Brain pericyte (primary cell): Measurements from ENCODE around the gene AMPD3.

Experiments
- DNase-seq: peaks from one replicate; pipeline ENCODE4 v3.0.0-alpha.2; 2012; ENCODE audit warnings: low read depth, low spot score

The AMPD3 gene

DNA sequence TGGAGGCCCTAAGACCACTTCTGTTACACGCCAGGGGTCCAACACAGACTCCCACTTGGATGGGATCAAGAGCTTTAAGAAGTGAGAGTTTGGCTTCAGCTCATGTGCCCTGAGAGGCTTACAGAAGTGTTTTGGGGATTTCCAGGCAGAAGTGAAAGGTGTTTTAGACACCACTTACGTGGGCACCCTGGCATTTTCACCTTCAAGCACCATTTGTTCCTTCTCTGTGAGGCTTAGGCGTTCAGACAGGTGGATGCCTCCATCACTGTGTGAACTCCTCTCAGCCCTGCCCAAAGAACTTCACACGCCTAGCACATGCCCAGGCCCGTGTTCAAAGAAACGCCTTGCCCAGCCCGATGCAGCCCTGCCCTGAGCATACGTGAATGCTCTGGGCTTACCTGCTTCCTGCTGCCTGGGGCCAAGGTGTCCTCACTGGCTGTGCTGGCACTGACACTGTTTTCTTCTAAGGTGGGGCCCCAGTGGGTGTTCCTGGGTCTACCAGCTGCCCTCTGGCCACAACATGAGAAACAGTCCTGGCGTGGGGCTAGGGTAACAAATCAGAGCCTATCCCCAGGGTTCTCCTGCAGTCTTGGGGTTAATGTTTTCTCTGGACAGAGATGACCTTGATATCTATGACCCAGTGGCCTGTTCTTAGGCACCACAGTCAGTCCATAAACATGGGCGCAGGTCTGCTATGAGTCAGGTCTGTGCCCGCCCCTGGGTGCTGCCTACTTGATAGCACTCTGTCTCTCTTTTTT is 34.0 kb downstream of the AMPD3 start:
- DNase-seq, result no peak

DNA sequence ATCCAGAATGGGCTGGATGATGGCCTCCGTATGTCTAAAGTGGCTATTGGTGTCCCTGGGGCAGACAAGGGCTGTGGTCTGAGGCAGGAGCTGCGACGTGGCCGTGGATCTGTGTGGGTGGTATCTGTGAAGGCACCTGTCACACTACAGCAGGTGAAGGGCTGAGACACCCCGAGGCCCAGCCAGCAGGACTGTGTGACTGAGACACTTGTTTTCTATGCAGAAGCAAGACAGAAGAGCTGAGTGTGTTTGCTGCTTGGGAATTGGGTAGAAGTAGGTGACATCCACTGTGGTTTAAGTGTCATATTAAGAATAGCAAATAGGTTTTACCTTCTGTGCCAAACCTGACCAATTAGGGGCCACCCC is 35.0 kb downstream of the AMPD3 start:
- DNase-seq, result no peak

DNA sequence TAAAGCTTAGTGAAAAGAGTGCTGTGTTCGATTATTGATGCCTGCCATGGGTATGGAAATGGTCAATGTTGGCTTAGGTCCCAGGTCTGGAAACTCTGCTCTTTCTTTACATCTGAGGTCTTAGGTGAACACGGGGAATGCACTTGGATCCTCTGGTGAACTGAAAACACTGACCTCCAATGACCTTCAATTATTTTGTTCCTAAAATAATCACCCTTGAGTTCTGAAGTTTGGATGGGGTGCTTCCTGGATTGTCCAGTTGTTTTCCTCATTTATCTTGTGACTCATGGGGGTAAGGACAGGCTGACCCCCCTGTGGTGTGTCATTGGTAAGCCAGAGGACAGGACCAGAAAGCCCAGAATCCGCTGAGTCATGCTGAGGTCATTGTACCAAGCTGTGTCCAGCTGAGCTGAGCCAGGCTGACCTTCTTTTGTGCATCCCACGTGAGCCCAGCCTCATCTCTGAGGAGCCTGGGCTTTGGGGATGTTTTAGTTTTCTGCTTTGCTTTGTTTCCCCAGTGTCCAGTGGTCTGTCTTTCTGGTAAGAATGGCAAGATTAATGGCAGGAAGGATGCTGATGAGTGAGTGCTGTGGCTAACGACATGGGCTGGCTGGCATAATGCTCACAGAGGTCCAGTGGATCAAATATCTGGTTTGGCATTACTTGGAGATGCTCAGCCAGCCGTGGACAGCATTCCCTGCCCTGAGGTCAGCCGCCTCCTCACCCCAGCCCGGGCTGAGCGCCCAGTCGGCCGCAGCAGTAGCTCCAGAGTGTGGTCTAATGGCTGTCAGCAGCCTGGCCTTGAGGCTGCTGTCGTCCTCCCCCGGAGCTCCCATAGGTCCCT is 35.6 kb downstream of the AMPD3 start:
- peak; percentile 67 for DNase-seq

DNA sequence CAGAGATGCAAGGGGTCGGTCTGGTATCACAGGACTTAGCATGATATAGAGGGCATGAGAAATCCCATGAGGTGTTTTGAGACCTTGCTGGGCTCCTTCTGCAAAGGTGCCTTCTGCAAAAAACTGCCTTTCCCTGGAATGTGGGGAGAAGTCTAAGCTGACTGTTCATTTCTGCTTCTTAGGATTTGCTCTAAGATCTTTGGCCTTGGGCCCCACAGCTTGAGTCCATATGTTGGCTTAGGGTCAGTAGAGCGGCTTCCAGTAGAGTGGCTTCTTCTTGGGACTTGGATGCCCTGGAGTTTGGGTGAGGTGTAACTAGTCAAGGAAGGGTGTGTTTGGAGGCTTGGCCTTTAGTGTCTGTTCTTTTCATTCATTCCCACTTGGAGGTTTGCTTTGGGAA is 37.0 kb downstream of the AMPD3 start:
- no peak for DNase-seq

DNA sequence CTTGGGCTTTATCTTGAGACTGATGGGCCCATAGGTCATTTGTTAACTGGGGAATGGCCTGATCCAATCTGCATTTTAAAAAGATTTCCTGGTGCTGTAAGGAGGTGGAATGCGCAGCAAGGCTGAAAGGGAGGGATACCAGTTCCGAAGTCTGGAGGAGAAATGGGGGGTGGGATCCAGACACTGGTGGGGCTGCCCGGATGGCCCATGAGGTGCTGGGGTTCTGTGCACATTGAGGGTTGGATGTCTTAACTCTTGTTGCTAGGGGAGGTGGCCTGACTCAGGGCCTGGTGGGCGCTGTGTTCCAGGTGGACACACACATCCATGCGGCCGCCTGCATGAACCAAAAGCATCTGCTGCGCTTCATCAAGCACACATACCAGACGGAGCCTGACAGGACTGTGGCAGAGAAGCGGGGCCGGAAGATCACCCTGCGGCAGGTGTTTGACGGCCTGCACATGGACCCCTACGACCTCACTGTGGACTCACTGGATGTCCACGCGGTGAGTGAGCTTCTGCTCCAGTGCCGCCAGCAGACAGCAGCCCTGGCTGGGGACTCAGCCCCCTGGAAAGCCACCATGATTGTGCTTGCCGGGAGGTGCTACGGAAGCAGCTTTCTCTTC is 38.1 kb downstream of the AMPD3 start:
- DNase-seq, result no peak

DNA sequence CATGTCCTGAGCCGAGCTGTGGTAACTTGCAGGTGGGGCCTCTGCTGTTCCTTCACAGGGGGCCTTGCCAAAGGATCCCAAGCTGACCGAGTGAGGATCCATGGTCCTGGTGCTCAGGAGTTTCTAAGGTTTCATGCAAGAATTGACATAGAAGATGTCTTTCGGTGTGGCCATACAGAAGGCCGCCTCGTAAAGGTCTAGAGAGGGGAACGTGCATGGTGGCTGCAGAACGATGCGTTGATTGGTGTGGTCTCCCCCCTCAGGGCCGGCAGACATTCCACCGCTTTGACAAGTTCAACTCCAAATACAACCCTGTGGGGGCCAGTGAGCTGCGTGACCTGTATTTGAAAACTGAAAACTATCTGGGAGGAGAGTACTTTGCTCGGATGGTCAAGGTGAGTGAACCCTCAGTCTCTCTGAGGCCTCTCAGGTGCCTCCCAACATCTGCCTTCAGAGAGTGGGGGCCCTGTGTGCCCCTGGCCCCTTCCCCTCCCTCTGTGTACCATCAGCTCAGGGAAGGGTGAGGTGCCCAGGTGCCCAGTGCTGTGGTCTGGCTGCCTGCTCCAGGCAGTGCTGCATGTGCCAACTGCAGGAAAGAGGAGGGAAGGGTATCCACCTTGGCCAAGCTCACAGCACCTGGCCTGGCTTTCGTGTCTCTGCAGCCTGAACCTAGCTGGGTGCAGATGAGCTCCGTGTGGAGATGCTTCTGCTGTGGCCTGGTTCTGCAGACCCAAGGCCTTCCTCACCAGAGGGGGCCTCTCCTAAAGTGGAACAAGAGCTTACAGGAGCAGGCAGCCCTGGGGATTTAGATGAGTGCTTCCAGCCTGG is 39.8 kb downstream of the AMPD3 start:
- DNase-seq, result no peak

DNA sequence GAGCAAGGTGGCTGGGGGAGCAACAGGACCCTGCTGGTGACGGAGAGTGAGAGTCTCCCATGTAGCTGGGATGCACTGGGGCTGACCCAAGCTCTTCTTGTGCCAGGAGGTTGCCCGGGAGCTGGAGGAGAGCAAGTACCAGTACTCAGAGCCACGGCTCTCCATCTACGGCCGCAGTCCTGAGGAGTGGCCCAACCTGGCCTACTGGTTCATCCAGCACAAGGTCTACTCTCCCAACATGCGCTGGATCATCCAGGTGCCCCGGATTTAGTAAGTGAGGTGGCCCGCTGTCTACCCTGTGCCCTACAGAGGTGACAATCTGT is 40.4 kb downstream of the AMPD3 start:
- DNase-seq, result no peak

DNA sequence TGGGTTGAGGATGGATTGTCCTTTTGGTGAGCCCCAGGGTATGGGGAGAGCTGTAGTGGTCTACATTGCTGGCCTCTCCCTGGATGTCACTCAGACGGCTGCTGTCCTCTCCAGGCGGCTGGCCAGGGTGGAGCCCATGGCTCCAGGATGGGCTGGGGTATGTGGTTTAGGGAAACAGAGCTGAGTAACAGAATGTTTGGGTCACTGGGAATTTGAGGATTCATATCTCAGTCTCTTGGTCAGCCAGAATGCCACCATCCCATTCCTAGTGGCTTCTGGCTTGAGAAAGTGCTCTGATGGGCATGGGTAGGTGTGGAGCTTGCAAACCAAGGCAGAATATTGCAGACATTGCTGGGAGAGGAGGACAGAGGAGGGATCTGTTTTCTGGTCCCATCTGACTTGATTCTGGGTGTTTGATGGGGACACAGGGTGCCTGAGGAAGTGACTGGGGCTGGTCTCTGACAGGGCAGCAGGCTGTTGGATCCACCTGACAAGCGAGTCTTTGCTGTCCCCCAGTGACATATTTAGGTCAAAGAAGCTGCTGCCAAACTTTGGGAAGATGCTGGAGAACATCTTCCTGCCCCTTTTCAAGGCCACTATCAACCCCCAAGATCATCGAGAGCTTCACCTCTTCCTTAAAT is 41.4 kb downstream of the AMPD3 start:
- DNase-seq, result no peak

DNA sequence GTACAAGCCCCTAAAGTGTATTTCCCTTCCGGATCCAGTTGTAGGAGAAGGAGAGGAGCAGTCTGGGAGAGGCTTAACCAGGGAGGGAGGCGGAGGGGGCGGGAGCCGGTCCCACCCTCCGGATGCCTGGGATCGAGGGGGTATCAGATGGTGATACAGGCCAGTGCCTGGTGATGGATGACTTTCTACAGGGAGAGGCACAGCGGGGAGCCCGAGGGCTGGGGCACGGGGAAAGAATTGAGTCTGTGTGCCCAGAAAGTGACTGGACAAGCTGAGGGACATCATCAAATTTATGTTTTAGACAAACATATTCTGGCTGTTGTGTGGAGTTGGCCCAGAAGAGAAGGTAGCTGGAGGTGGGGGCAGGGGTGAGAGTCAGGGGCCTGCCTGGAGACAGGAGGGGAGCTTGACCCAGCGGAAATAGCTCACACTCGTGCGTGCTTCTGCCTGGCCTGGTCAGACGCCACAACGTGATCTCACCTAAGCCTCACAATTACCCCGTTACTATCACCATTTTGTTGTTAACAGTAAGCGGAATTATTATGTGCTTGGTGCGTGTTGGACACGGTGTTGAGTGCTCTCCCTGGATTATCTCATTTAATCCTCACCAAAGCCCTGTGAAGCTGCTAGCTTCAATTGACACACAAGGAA is 42.4 kb downstream of the AMPD3 start:
- no peak for DNase-seq

DNA sequence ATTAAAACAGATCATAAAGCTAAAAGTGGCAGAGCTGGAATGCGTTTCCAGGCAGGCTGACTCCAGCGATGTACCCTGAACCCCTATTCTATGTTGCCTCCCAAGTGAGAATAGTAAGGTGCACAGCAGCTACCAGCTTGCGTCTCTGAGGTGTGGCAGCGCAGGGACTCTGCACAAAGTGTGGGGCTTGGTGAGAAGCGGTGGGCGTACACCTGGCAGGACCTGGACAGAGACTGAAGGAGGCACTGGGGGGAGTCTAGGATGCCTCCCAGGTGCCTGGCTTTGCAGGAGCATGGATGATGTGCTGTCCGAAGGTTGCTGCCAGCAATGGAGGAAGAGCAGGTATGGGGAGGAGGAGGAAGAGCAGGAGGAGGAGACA is 42.9 kb downstream of the AMPD3 start:
- DNase-seq, result no peak

DNA sequence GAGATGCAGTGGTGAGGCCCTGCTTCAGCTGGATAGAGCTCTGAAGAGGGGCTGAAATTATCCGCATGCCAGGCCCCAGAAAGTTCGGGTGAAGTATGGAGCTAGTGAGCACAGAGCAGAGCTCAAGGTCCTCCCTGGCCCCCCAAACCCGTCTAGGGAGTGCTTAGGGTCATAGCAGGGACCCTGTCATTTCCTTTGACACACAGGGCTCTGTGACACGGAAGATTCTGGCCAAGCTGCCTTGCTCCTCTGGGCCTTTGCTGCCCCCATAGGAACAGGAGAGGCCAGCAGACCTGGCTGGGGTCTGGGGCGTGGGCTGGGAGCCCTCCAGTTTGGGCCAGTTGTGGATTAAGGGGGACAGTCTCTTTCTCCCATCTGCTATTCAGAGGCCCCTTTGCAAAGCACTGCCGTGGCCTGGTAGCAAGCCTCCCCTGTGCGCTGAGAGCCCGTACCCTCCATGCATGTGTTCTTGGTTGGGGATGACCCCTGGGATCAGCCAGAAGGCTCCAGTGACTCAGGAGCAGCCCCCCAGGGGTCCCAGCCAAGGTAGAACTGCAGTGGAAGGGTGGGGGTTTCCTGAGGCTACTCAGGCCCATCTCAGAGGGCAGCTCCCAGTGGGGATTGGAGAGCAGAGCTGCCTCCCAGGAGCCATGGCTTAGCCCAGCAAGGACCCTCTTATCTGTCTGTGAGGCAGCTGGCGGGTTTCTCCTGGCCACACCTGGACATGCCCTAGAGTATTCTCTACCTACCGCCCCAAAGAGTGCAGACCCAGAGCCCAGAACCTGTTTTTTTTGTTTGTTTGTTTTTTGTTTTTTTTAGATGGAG is 43.6 kb downstream of the AMPD3 start:
- DNase-seq, result no peak

DNA sequence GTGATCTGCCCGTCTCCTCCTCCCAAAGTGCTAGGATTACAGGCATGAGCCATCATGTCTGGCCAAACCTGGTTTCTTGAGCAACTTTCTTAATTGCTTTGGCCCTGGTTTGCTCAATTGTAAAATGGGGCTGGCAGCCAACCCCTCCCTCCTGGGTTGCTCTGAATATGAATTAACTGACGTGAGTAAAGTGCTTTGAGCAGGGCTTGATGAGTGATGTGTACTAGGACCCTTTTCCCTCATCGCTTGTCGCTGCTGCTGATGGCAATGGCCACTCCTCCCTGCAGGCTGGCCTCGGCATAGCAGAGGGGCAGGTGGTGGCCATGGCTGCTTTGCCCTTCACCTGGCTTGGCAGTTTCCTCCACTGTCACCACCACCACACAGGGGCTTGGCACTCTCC is 44.4 kb downstream of the AMPD3 start:
- DNase-seq, result no peak

DNA sequence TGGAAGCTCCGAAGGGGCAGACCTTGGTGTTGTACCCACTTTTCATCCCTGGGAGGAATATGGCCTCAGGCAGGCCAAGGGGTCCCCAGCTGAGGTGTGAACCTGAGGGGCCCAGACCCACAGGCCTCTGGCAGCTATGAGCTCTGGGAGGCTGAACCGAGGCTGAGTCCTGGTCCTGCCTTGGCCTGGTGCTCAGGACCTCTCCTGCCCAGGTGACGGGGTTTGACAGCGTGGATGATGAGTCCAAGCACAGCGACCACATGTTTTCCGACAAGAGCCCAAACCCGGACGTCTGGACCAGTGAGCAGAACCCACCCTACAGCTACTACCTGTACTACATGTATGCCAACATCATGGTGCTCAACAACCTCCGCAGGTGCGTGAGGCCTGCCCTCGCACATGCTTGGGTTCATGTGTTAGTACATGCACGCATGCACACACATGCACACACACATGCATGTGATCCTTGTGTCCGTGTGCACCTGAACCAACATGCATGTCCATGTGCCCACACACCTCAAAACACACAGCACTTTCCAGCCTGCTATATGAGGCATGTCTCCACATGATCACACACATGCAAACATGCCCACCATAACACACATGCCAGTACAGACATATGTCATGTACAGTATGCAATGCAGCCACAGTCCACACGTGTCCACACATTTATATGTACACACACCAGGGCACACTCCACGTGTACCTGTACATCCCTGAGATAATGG is 45.0 kb downstream of the AMPD3 start:
- no peak for DNase-seq

DNA sequence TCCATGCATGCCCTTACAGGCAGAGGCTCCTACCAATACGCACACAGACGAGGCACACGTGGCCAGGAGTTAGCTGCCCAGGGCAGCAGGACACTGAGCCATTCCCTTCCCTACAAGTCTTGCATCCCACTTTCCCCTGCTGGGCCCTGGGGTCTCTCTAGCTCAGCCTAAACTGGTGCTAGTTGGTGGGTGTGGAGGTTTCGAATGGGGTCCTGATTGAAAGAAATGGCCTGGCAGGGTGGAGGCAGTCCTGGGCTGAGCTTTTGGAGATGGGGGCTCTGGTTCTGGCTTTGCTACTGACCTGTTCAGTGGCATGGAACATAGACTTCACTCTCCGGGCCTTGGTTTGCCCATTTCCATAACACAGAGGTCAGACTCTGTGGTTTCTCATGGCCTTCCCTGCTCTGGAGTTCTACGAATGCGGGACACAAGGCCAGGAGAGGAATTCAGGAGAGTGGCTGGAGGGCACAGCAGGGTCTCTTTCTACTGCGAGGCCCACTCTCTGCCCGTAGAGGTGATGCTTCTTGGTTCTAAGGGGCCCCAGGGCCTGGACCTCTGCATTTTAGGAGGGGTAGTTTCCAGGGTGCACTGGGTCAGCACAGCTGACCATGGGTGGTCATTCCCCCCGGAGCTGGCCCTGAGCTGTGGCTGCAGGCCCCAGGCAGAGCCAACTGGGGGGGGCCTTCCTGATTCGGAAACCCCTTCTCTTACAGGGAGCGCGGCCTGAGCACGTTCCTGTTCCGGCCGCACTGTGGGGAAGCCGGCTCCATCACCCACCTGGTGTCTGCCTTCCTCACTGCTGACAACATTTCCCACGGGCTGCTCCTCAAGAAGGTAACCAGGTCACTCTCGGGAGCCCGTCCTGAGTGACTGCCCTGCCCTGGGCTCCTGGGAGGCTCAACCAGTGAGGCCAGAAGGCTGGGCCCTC is 46.0 kb downstream of the AMPD3 start:
- no peak for DNase-seq

DNA sequence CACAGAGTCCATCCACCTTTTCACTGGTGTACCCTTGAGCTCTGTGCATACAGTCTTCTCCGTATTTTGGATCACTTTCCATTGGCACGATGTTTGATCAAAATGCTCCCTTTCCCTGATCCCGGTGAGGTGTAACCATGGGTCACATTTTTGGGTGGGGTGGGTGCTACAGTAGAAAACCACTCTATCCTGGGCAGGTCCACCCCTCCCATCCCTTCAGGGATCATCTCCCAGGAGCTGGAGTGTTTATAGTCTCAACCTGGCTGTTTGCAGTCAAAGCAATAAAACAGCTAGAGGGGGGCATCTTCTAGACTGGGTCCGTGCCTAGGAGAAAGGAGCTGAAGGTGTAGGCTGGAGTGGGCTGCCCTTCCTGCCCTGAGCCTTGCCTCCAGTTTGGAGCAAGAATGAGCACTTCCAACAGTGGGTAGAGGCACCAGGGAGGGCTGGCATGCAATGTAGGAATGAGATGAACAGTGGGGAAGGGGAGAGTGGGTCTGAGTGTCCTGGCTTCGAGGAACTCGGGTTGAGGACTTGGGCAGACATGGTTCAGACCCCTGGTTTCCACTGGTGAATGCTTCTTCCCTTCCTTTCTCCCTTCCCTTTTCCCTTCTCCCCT is 47.1 kb downstream of the AMPD3 start:
- no peak for DNase-seq

DNA sequence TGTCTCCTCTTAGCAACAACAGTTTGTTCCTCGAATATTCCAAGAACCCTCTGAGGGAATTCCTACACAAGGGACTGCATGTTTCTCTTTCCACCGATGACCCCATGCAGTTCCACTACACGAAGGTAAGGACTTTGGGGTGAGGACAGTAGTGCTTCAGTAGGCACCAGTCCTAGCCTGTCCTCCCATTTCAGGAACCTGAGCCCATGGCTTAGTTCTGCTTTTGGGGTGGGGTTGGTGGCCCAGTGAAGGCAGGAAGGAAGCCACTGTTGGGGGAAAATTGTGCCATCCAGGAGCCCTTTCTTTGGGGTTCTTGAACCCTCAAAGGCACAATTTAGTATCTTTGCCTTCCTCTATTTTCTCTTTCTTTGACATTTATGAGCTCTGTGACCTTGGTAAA is 47.7 kb downstream of the AMPD3 start:
- no peak for DNase-seq

DNA sequence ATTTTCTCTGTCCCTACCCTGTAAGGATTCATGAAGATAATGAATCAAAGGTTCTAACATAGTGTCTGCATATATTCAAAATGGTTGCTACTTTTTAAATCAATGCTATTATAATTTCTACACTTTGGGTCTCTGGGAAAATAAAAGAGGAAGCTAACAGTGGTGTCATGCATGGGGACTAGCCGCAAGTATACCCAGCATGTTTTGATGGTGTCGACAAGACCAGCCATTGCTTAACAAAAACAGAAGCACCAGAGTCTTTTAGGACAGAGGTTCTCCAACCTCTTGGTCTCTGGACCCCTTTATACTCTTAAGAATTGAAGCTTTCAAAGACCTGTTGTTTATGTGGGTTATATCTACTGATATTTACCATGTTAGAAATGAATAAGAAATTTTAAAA is 48.2 kb downstream of the AMPD3 start:
- DNase-seq, result no peak
